Epidermal melanocyte (primary cell): ENCODE data around the gene CSH2.

Experiments used
- DNase-seq: peaks from one replicate; pipeline ENCODE4 v3.0.0; 2011; ENCODE audit warnings: low spot score; ENCODE audit not compliant: insufficient read length

Gene CSH2

GRCh38 chr17:63855185-63855584 is 18.3 kb downstream of the CSH2 start:
- DNase-seq, result no peak

GRCh38 chr17:63854709-63855108 is 18.8 kb downstream of the CSH2 start:
- DNase-seq, result no peak

GRCh38 chr17:63853260-63853659 is 20.2 kb downstream of the CSH2 start:
- no peak for DNase-seq

GRCh38 chr17:63850401-63850800 is 23.1 kb downstream of the CSH2 start:
- DNase-seq, result no peak

DNA sequence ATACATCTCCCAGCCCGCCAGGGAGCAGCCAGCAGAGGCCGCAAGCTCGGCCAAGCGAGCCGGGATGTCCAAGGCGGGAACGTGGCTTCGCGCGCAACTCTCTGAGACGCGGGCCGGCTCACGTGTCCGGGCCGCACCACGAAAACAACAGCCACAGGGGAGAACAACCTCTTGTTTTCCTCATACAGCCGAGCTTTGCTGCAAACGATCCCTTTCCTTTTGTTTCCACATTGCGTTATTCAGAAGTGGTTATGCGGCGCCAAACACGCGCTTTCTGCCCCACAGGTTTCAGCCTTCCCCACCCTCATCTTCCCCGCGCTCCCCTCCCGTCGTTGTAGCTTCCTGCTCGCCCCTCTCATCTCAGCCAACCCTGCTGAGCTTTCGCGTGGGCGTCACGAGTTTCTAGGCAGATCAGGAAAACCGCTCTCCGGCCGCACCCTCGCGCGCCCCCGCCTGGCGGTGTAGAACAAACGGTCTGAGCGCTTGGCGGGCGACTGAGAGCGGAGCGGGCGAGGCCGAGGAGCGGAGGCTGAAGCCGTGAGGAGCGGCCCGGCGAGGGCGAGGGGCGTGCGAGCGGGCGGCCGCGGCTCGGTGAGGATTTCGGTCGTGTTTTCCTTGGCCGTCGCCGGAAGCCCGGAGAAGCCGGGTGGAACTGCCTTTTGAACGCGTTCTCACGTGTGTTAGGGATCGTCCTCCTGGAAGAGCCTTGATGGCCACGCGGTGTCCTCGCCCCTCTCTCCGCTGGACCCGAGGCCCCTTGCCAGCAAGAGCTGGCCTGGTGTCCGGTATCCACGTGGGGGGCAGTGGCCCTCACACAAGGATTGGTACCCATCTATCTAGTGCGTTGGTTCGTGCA is 24.4 kb downstream of the CSH2 start:
- peak; percentile 87 for DNase-seq

GRCh38 chr17:63847525-63848249 is 25.8 kb downstream of the CSH2 start:
- DNase-seq, result no peak

- no peak for DNase-seq
Observed at GRCh38 chr17:63845509-63845908, 28.0 kb downstream of the CSH2 start.

- no peak for DNase-seq
Observed at GRCh38 chr17:63843910-63844677, 29.4 kb downstream of the CSH2 start.

- DNase-seq, result peak; percentile 17
Observed at GRCh38 chr17:63843387-63843888, 30.0 kb downstream of the CSH2 start.

GRCh38 chr17:63842540-63843386 is 30.7 kb downstream of the CSH2 start, which contains the start of gene SMARCD2:
SMARCD2 (minus strand) TSS chr17:63842685; CDS start chr17:63842674, 11 bp downstream.
- peak; percentile 73 for DNase-seq

GRCh38 chr17:63842173-63842539 is 31.3 kb downstream of the CSH2 start:
- DNase-seq, result no peak

GRCh38 chr17:63841350-63842172 is 31.9 kb downstream of the CSH2 start:
- peak; percentile 15 for DNase-seq

DNA sequence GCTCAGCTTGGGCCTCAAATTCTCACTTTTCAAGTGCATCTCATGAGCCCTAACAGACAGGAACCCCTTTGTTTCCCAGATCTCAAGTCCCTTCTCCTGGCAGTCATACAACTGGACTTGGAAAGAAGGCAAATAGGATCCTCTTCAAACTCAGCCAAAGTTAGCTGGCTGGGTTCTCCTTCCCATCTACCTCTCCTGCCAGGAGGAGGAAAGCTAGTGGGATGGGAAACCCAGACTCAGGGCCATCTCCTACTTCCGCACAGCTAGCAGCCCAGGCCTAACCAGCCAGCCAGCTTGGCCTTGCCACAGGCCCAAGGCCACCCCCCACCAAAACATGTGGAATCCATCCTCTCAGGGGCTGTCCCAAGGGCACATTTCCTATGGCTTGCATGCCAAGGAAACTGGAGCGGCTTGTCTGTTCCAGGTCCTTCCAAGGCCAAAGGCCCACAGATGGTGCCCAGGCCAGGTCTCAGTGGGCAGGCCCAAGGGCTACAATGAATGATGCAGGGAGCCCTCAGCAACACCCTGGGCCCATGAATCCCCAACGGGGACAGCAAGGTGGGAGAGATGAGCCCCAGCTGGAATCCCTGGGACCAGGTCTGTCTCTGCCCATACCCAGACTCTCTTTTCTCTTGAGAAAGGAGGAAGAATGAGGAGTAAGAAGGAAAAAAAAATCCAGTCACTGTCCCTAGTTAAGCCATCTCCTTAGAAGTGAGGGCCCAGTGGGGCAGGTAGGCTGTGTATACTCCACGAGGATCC is 32.7 kb downstream of the CSH2 start:
- DNase-seq, result peak; percentile 32

GRCh38 chr17:63838631-63839171 is 34.8 kb downstream of the CSH2 start:
- no peak for DNase-seq

GRCh38 chr17:63837962-63838600 is 35.4 kb downstream of the CSH2 start:
- no peak for DNase-seq

GRCh38 chr17:63837480-63837879 is 36.0 kb downstream of the CSH2 start:
- DNase-seq, result no peak

- no peak for DNase-seq
Observed at GRCh38 chr17:63836811-63837210, 36.7 kb downstream of the CSH2 start.

- no peak for DNase-seq
Observed at GRCh38 chr17:63835167-63835720, 38.2 kb downstream of the CSH2 start.
